ENCODE data around the gene KLHL30.

KLHL30 gene

GRCh38 chr2:238126338-238126737, 12.1 kb upstream of the KLHL30 start:
- Histone ChIP-seq H3K9ac (ENCODE audit: low read length) (no peak overlapping the region), H3K36me3 (ENCODE audit: control insufficient read depth, insufficient read depth, low read length) (no peaks in the 10 kb centered on the region), H3K4me3 (ENCODE audit: low read length) (no peak overlapping the region), H3K27ac (ENCODE audit: low read depth, low read length) (no peak overlapping the region), H3K4me1 (ENCODE audit: control insufficient read depth, insufficient read depth, low read length) (peaks cover 9% of the 10 kb centered on the region), H3K27me3 (ENCODE audit: control insufficient read depth, insufficient read depth, low read length) (no peaks in the 10 kb centered on the region)

- Histone ChIP-seq H3K9ac (ENCODE audit: low read length) (no peak overlapping the region), H3K4me1 (ENCODE audit: control insufficient read depth, insufficient read depth, low read length) (peaks cover 9% of the 10 kb centered on the region), H3K36me3 (ENCODE audit: control insufficient read depth, insufficient read depth, low read length) (no peaks in the 10 kb centered on the region), H3K27me3 (ENCODE audit: control insufficient read depth, insufficient read depth, low read length) (no peaks in the 10 kb centered on the region), H3K4me3 (ENCODE audit: low read length) (peak overlapping the region; percentile 22), H3K27ac (ENCODE audit: low read depth, low read length) (no peak overlapping the region)
Observed at GRCh38 chr2:238126775-238127164, 11.7 kb upstream of the KLHL30 start.

- Histone ChIP-seq H3K27ac (ENCODE audit: low read depth, low read length) (no peak overlapping the region), H3K27me3 (ENCODE audit: control insufficient read depth, insufficient read depth, low read length) (no peaks in the 10 kb centered on the region), H3K4me1 (ENCODE audit: control insufficient read depth, insufficient read depth, low read length) (peaks cover 9% of the 10 kb centered on the region), H3K4me3 (ENCODE audit: low read length) (peak overlapping the region; percentile 57), H3K36me3 (ENCODE audit: control insufficient read depth, insufficient read depth, low read length) (no peaks in the 10 kb centered on the region), H3K9ac (ENCODE audit: low read length) (no peak overlapping the region)
Observed at GRCh38 chr2:238127165-238128060, 11.1 kb upstream of the KLHL30 start.

GRCh38 chr2:238128061-238128440, 10.4 kb upstream of the KLHL30 start:
- no peak overlapping the region for H3K27ac ChIP-seq (ENCODE audit: low read depth, low read length)
- H3K4me3 ChIP-seq (ENCODE audit: low read length) = peak overlapping the region; percentile 57
- H3K4me1 ChIP-seq (ENCODE audit: control insufficient read depth, insufficient read depth, low read length) = peaks cover 9% of the 10 kb centered on the region
- H3K9ac ChIP-seq (ENCODE audit: low read length) = no peak overlapping the region
- no peaks in the 10 kb centered on the region for H3K36me3 ChIP-seq (ENCODE audit: control insufficient read depth, insufficient read depth, low read length)
- H3K27me3 ChIP-seq (ENCODE audit: control insufficient read depth, insufficient read depth, low read length) = no peaks in the 10 kb centered on the region

GRCh38 chr2:238128534-238129001, 9.9 kb upstream of the KLHL30 start:
- Histone ChIP-seq H3K36me3 (ENCODE audit: control insufficient read depth, insufficient read depth, low read length) (no peaks in the 10 kb centered on the region), H3K27ac (ENCODE audit: low read depth, low read length) (no peak overlapping the region), H3K4me1 (ENCODE audit: control insufficient read depth, insufficient read depth, low read length) (peaks cover 9% of the 10 kb centered on the region), H3K4me3 (ENCODE audit: low read length) (no peak overlapping the region), H3K27me3 (ENCODE audit: control insufficient read depth, insufficient read depth, low read length) (no peaks in the 10 kb centered on the region), H3K9ac (ENCODE audit: low read length) (no peak overlapping the region)

- Histone ChIP-seq H3K9ac (ENCODE audit: low read length) (no peak overlapping the region), H3K27me3 (ENCODE audit: control insufficient read depth, insufficient read depth, low read length) (no peaks in the 10 kb centered on the region), H3K27ac (ENCODE audit: low read depth, low read length) (no peak overlapping the region), H3K4me1 (ENCODE audit: control insufficient read depth, insufficient read depth, low read length) (peaks cover 9% of the 10 kb centered on the region), H3K36me3 (ENCODE audit: control insufficient read depth, insufficient read depth, low read length) (no peaks in the 10 kb centered on the region), H3K4me3 (ENCODE audit: low read length) (no peak overlapping the region)
Observed at GRCh38 chr2:238129166-238130010, 9.1 kb upstream of the KLHL30 start.

GRCh38 chr2:238130111-238130695, 8.3 kb upstream of the KLHL30 start:
- H3K9ac ChIP-seq (ENCODE audit: low read length) = no peak overlapping the region
- H3K27ac ChIP-seq (ENCODE audit: low read depth, low read length) = no peak overlapping the region
- peaks cover 9% of the 10 kb centered on the region for H3K4me1 ChIP-seq (ENCODE audit: control insufficient read depth, insufficient read depth, low read length)
- no peaks in the 10 kb centered on the region for H3K27me3 ChIP-seq (ENCODE audit: control insufficient read depth, insufficient read depth, low read length)
- no peak overlapping the region for H3K4me3 ChIP-seq (ENCODE audit: low read length)
- H3K36me3 ChIP-seq (ENCODE audit: control insufficient read depth, insufficient read depth, low read length) = no peaks in the 10 kb centered on the region

GRCh38 chr2:238130696-238131628, 7.5 kb upstream of the KLHL30 start:
- no peak overlapping the region for H3K9ac ChIP-seq (ENCODE audit: low read length)
- H3K4me1 ChIP-seq (ENCODE audit: control insufficient read depth, insufficient read depth, low read length) = peaks cover 9% of the 10 kb centered on the region
- no peaks in the 10 kb centered on the region for H3K27me3 ChIP-seq (ENCODE audit: control insufficient read depth, insufficient read depth, low read length)
- no peak overlapping the region for H3K27ac ChIP-seq (ENCODE audit: low read depth, low read length)
- no peaks in the 10 kb centered on the region for H3K36me3 ChIP-seq (ENCODE audit: control insufficient read depth, insufficient read depth, low read length)
- H3K4me3 ChIP-seq (ENCODE audit: low read length) = no peak overlapping the region

GRCh38 chr2:238131761-238132462, 6.6 kb upstream of the KLHL30 start:
- Histone ChIP-seq H3K27ac (ENCODE audit: low read depth, low read length) (no peak overlapping the region), H3K4me3 (ENCODE audit: low read length) (no peak overlapping the region), H3K9ac (ENCODE audit: low read length) (no peak overlapping the region), H3K36me3 (ENCODE audit: control insufficient read depth, insufficient read depth, low read length) (no peaks in the 10 kb centered on the region), H3K27me3 (ENCODE audit: control insufficient read depth, insufficient read depth, low read length) (no peaks in the 10 kb centered on the region), H3K4me1 (ENCODE audit: control insufficient read depth, insufficient read depth, low read length) (peaks cover 7% of the 10 kb centered on the region)

- Histone ChIP-seq H3K4me3 (ENCODE audit: low read length) (no peak overlapping the region), H3K36me3 (ENCODE audit: control insufficient read depth, insufficient read depth, low read length) (no peaks in the 10 kb centered on the region), H3K9ac (ENCODE audit: low read length) (no peak overlapping the region), H3K27ac (ENCODE audit: low read depth, low read length) (no peak overlapping the region), H3K4me1 (ENCODE audit: control insufficient read depth, insufficient read depth, low read length) (peaks cover 3% of the 10 kb centered on the region), H3K27me3 (ENCODE audit: control insufficient read depth, insufficient read depth, low read length) (no peaks in the 10 kb centered on the region)
Observed at GRCh38 chr2:238132463-238133450, 5.7 kb upstream of the KLHL30 start.
